Activated CD8-positive, alpha-beta memory T cell treated with anti-CD3 and anti-CD28 coated beads for 1 hour (primary cell): ENCODE results near the gene CENPN.

Experiments used
- DNase-seq, 2 donors: peaks; one replicate each; pipeline ENCODE4 v3.0.0-alpha.2; 2020; ENCODE audit warnings: low read depth in 1 of 2; ENCODE audit errors: extremely low read depth in 1 of 2

Gene CENPN

DNA sequence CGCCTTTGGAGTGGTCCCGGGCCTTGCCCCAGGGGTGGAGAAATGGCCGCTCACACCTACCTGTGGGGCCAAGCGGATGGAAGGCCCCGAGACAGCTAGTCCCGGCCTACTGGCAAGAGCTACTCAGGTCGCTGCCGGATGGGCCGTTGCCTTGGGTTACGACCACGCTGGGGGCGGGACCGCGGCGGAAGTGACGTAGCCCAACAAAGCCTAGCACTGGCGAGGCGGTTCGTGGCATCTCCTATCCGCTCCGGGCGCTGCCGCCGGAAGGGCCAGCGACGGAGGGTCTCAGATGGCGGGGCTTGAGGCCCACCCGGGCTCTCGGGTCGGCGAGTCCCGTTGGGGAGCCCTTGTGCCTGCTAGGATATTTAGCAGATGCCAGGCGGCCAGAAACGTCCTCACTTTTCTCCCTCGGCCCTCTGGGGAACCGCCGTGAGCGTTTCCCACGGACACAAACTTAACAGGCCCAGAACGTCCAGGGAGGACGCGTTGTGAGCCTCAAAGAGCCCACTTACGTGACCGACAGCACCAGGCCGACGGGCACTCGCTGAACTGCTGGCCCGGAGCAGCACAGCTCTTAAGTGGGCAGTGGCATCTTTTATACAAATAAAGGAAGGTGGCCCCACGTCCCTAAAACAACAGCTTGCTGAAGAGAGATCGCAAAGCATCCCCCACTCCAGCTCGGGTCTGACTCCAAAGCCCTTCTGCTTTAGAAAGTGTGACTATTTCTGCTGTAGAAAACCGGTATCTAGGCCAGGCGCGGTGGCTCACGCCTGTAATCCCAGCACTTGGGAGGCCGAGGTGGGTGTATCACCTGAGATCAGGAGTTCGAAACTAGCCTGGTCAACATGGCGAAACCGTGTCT lies 70.3 kb downstream of the CENPN start, which contains the start of gene C16orf46:
Gene C16orf46 (minus strand): TSS at position 163 of the 865 bp plus-strand sequence. CDS start 13,283 bp downstream, outside the sequence.
- peak; percentile 90 to 96 for DNase-seq

- DNase-seq, result no peak
These were observed 73.2 kb downstream of the CENPN start for GRCh38 chr16:81080233-81080632.

- no peak for DNase-seq
These were observed 74.0 kb downstream of the CENPN start for GRCh38 chr16:81081014-81081413.
